Stimulated activated CD8-positive, alpha-beta memory T cell treated with anti-CD3 and anti-CD28 coated beads, Interleukin-4, amount 100 ng/mL, for 24 hours (primary cell): ENCODE measurements around the gene MZT2A.
A peak's percentile ranks its signal among the peaks of the same experiment; 100 is the strongest.
"Not testable (repeated sequence)": the region's sequence is repeated elsewhere in the genome, so short reads cannot be mapped to it uniquely, and the experiment has no call there.

Experiments used
- DNase-seq: peaks from one replicate; pipeline ENCODE4 v3.0.0-alpha.2; 2020; ENCODE audit warnings: low read depth

The MZT2A gene

DNA sequence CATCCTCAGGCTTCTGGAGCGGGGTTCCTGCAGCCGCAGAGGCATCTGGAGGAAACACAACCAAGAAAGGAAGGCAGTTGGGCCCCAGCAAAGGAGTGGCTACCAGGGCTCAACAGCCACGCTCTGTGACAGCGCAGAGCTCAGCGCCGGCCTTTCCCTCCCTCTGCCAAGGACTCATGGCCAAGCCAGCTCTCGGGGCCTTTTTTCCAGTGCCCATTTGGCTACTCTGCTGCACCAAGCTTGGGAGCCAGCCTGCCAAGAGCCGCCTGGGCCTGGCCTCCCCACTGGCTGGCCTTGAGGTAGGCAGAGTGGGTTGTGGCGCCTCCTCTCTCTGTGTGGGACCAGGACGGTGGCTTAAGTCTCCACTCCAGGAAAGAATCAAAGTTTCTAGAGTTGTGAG, 28.3 kb upstream of the MZT2A start:
- DNase-seq = no peak

DNA sequence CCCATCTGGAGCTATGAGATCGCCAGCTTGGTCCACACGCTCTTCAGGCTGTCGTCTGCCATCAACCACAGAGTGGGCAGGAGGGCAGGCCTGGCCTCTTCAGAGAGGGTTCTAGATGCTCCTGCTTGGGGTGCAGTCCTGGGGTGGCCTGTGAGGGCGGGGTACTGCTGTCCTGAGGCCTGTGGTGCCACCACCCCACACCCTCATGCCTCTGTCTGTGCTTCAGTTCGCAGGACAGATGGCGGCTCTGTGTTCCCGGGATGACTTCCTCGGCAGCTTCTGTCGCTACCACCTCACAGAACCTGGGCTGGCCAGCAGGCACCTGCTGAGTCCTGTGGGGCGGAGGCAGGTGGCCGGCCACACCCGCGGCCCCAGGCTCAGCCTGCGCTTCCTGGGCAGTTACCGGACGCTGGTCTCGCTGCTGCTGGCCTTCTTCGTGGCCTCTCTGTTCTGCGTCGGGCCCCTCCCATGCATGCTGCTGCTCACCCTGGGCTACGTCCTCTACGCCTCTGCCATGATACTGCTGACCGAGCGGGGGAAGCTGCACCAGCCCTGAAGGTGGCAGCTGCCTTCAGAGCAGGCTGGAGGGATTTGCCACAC, 27.8 kb upstream of the MZT2A start:
- not testable (repeated sequence) for DNase-seq

GRCh38 chr2:131519466-131519865, 27.3 kb upstream of the MZT2A start:
- DNase-seq = no peak

- DNase-seq = not testable (repeated sequence)
Observed at GRCh38 chr2:131518531-131518930, 26.3 kb upstream of the MZT2A start.

GRCh38 chr2:131517856-131518255, 25.7 kb upstream of the MZT2A start:
- not testable (repeated sequence) for DNase-seq

GRCh38 chr2:131517106-131517831, 25.1 kb upstream of the MZT2A start:
- DNase-seq = no peak

DNA sequence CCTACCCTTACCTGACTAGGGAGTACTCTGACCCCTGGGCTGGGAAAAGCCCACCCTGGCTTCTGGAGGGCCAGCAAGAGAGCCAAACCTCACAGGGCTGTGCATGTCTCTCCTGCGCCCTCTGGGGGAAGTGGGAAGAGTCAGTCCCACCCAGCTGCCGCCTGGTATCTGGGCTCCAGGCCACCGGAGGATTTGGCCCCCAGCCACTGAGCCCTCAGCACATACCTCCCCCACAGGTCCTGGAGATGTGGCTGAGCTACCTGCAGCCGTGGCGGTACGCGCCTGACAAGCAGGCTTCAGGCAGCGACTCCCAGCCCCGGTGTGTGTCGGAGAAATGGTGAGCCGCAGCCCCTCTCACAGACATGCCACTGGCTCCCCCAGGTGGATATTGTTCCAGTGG, 24.4 kb upstream of the MZT2A start:
- DNase-seq = not testable (repeated sequence)

DNA sequence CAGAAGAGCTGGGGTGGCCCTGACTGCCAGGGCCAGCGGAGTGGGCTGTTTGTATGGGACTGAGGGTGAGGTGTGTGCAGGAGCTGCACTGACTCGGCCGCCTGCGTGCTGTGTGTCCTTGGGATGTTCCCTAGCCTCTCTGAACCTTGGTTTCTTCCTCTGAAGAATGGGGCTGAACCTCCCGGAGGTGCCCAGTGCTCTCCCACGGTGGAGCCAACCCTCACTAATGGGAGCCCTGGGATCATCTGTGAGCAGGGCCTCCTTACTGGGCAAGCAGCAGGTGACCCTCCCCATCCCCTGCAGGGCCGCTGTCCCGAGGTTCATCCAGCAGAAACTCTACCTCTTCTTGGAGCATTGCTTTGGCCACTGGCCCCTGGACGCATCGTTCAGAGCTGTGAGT, 23.8 kb upstream of the MZT2A start:
- no peak for DNase-seq

DNA sequence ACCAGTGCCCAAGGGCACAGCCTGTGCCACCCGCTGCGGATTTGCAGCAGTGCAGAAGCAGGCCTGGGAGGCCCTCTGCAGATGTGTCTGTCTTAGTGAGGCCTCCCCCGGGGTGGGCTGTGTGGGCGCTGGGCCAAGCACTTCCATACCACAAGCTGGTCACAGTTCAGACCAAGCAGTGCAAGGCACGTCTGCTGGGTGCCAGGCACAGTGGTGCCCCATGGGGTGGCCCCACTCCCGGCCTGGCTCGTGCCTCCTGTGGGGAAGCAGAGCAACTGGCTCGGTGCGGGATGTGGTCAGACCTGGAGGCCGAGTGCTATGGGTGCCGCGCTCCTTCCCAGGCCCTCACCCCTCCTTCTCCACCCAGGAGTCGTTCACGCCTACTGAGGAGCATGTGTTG, 23.0 kb upstream of the MZT2A start:
- DNase-seq = not testable (repeated sequence)

- DNase-seq = not testable (repeated sequence)
Observed at GRCh38 chr2:131514408-131515166, 22.4 kb upstream of the MZT2A start.

- DNase-seq = not testable (repeated sequence)
Observed at GRCh38 chr2:131511969-131512870, 20.0 kb upstream of the MZT2A start.

DNA sequence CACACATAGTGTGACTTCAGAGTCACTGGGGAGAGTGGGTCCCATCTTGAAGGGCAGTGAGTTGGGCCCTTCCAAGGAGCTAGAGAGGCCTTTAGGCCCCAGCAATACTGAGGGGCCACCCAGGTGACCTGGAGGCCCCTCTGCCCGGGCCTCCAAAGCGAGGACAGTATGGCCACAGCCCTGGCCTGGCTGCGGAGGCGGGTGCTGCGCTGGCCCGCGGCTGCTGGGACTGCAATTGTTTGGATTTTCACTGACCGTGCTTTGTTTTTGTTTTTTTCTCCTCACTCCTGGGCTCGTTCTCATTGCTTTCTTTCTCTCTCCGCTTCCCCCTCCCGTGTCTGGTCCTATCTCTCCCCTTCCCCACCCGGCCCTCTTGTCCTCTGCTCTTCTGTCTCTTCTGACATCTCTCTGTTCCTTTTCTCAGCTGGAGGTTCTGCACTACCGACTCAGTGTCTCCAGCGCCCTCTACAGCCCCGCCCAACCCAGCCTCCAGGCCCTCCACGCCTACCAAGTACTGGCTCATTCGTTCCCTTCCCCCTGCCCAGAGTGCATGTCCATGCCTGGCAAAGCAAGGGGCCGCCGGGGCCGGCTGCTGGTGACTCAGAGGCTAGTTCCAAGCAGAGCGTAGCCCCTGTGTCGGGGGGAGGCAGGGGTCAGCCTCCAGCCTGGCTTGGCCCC, 19.2 kb upstream of the MZT2A start:
- not testable (repeated sequence) for DNase-seq

DNA sequence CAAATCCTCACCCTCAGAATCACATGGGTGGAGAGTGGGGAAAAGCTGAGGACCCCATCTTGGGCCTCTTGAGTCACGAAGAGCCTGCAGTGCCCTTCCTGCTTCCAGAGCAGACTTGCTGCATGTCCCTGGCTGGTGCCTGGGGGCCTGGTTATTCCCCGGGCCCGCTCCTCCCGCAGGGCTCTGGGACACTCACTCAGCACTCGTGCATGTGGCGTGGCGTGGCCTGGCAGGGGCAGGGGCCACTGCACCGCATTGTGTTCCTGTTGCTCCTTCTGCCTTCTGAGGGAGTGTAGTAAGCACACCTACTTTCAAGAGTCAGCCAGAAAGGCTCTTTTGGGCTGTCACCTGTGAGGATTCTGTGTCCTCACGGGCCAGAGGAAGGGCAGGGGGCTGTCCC, 17.4 kb upstream of the MZT2A start:
- no peak for DNase-seq

GRCh38 chr2:131504082-131504750, 12.0 kb upstream of the MZT2A start:
- not testable (repeated sequence) for DNase-seq

- DNase-seq = not testable (repeated sequence)
Observed at GRCh38 chr2:131503587-131503986, 11.4 kb upstream of the MZT2A start.

DNA sequence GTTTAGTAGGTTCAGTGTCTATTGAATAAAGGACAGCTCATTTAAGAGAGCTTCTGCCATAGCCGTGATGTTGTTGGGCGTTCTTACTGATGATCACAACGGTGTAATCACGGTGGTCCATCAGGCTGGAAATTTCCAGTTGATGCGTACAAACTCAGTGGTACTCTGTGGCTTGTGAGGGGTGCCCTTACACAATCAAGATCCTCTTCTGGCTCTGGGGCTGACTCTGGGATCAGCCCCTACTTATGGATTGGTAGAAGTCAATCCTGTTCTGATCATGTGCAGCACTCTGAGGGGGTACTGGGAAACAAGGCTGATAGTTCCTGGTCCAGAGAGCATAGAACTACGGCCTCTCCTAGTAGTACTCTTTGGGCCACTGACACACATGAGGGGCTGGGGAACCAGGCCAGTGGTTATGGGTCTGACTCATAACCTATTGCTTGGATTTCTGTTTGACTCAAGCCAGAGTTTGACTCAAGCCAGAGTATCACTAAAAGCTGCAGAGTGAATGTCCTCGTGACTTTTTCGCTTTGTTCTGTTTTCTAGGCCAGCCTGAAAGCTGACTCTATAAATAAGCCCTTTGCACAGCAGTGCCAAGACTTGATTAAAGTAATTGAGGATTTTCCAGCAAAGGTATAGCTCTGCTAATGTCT, 6.2 kb upstream of the MZT2A start:
- DNase-seq = not testable (repeated sequence)

DNA sequence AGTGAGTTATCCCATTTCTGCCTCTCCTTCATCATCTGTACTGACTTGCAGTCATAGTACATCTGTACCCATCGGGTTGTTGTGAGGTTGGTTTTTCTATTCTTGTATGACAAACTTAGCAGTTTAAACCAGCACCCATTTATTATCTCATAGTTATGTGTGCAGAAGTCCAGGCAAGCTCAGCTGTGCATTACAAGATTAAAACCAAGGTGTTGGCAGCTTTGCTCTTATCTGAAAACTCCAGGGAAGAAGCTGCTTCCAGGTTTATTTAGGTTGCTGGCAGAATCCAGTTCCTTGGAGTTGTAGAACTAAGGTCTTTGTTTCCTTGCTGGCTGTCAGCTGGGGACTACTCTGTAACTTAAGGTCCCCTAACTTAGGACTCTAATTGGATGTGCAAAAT, 3.3 kb upstream of the MZT2A start:
- not testable (repeated sequence) for DNase-seq

DNA sequence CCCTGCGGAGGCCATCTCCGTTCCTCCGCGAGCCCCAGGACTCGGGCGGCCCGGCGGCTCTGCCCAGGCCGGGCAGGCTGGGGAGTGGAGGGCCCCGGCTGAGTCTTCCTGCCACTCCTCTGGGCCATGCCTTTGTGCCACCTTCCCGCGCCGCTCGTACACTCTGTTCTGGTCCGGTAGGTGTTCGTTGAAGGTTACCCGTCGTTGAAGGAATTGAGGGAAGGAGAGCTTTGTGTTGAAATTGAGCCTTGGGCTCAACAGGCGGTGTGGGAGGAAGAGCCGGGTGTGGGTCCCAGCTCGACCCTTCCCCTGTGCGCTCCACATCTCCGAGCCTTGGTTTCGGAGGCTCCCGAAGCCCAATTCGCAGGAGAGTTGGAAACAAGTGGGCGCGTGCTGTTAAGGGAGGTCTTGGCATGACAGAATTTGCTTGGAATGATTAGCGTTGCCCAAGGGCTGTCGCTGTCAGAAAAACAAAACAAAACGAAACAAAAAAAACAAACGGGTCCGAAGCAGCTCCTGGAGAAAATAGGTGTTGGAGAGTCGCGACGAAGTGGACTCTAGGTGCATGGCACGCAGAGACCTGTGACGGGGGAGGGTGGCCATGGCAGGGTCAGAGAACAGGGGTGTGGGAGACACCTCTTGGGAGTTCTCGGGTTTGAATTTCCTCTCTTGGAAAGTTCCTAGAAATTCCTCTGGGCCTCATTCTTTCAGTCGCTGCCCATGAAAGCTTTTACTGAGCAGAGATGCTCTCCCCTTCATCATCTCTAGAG, 1.2 kb upstream of the MZT2A start:
- DNase-seq = no peak

DNA sequence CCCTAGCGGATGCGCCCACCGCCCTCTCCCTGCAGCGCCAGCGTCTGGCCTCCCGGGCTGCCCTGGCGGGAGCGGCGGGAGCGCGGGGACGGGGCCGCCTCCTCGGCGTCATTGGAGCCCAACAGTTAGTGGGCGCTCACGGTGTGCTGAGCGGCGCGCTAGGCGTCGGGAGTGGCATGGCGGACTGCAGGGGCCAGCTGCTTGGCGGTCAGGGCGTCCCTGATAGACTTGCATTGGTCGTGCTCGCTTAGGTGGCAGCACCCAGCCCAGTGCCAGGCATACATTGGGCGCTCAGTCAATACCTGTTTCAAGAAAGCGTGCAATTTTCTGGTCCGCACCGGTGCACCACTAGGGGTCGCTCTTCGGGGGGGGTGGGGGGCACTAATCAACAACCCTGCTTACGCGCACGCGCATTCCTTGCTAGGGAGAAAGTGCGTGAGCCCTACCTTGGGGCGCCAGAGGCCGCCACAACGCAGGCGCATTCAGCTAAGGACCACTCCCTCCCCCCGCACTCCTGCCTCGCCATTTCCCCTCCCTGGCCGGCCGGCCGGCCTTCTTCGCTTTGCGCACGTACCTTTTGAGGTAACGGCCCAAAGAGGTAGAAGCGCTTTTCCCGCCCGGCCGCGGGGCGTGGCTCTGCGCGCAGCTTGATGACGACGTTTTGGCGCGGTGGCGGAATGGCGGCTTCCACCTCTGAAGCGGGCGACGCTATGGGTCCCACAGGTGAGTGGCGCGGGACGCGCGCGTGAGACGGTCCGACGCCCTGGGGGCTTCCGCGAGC, 411 bp upstream of the MZT2A start:
- peak; percentile 88 for DNase-seq
